HepG2 (cell line): ENCODE measurements around the gene CTF1. TPM values are rescaled to one million over a fixed set of nuclear protein-coding genes. Genes with fewer than 3 reads are reported as not detected.

Experiments used
- E2F5 ChIP-seq: sonication (generic); formaldehyde crosslinking; conservative IDR thresholded peaks from 2 replicates; pipeline ENCODE4 v1.4.0; 2020; ENCODE audit warnings: missing genetic modification reagents
- HNRNPL ChIP-seq: fragments of 200-400 bp; formaldehyde crosslinking; IDR thresholded peaks from 2 replicates; pipeline ENCODE4 v1.6.1; 2017; ENCODE audit warnings: mild to moderate bottlenecking, low read depth, low read length
- MAX ChIP-seq: IDR thresholded peaks from 2 replicates; pipeline ENCODE4 v1.6.1; 2012; ENCODE audit warnings: inconsistent platforms
- NKX3-1 ChIP-seq: sonication (generic); formaldehyde crosslinking; IDR thresholded peaks from 2 replicates; pipeline ENCODE4 v1.5.0; 2020; ENCODE audit warnings: missing genetic modification reagents
- PPARG ChIP-seq: conservative IDR thresholded peaks from 2 replicates; pipeline ENCODE4 v1.6.1; 2016; ENCODE audit warnings: missing biosample characterization, missing genetic modification reagents
- RBM39 ChIP-seq: fragments of 200-400 bp; formaldehyde crosslinking; IDR thresholded peaks from one replicate; pipeline ENCODE4 v1.6.1; 2018; ENCODE audit warnings: antibody characterized with exemption, mild to moderate bottlenecking, low read depth, low read length; ENCODE audit not compliant: poor library complexity, severe bottlenecking
- ZFAT ChIP-seq: sonication (generic); formaldehyde crosslinking; conservative IDR thresholded peaks from 2 replicates; pipeline ENCODE4 v1.8.1; 2023; ENCODE audit warnings: missing genetic modification reagents, inconsistent platforms
- ZMAT3 ChIP-seq: sonication (generic); formaldehyde crosslinking; conservative IDR thresholded peaks from 2 replicates; pipeline ENCODE4 v1.7.0; 2021; ENCODE audit warnings: missing genetic modification reagents
- ZNF124 ChIP-seq: sonication (generic); formaldehyde crosslinking; IDR thresholded peaks from 2 replicates; pipeline ENCODE4 v1.4.0; 2020; ENCODE audit warnings: missing genetic modification reagents
- ZNF296 ChIP-seq: sonication (generic); formaldehyde crosslinking; conservative IDR thresholded peaks from 2 replicates; pipeline ENCODE4 v1.5.0; 2020; ENCODE audit warnings: mild to moderate bottlenecking, missing genetic modification reagents
- ZNF3 ChIP-seq: IDR thresholded peaks from 2 replicates; pipeline ENCODE4 v1.7.0; 2017; ENCODE audit warnings: inconsistent platforms
- ZNF326 ChIP-seq: sonication (generic); formaldehyde crosslinking; IDR thresholded peaks from 2 replicates; pipeline ENCODE4 v1.4.0; 2020; ENCODE audit warnings: missing genetic modification reagents, borderline replicate concordance
- ZNF501 ChIP-seq: sonication (generic); formaldehyde crosslinking; IDR thresholded peaks from 2 replicates; pipeline ENCODE4 v1.5.1; 2020; ENCODE audit warnings: mild to moderate bottlenecking, moderate library complexity, missing genetic modification reagents
- ZNF800 ChIP-seq: sonication (generic); formaldehyde crosslinking; IDR thresholded peaks from 2 replicates; pipeline ENCODE4 v1.4.0; 2020; ENCODE audit warnings: missing genetic modification reagents
- polyA plus RNA-seq, 8 experiments: library from polyadenylated mRNA; depleted of rRNA in 3 of 8; stranded (reverse) in 7 of 8; unstranded in 1 of 8; fragments of >200 nt; fragmentation: Illumina TruSeq in 4 of 8; extraction: Trizol in 4 of 8; gene quantifications; 2 replicates each; pipeline versions ENCODE4 v1.2.1 to v1.2.3, GENCODE V29; 2011 to 2016; ENCODE audit warnings: low read depth in 4 of 8, missing spikeins in 1 of 8, mixed read lengths in 1 of 8; ENCODE audit not compliant: insufficient read depth in 1 of 8
- total RNA-seq, 5 experiments: library from RNA; depleted of rRNA; stranded (reverse); fragments of >200 nt; fragmentation: Illumina TruSeq; extraction: Trizol; gene quantifications; 2 replicates each; pipeline ENCODE4 v1.2.3, GENCODE V29; 2016; ENCODE audit warnings: low read depth in 1 of 5
- TF ChIP-seq, protein P1 (sequence below): sonication (generic); formaldehyde crosslinking; IDR thresholded peaks from 2 replicates; pipeline ENCODE4 v1.5.0; 2020; ENCODE audit warnings: mild to moderate bottlenecking, missing genetic modification reagents
- TF ChIP-seq, protein P2 (sequence below): sonication (generic); formaldehyde crosslinking; IDR thresholded peaks from 2 replicates; pipeline ENCODE4 v1.4.0; 2020; ENCODE audit warnings: missing genetic modification reagents

Gene CTF1
- total and polyA plus RNA-seq, 2 of the 13 experiments (the other 11 are each of a cell fraction or from before 2014, with no cell fraction given), result 0.13 to 1.8 TPM

DNA sequence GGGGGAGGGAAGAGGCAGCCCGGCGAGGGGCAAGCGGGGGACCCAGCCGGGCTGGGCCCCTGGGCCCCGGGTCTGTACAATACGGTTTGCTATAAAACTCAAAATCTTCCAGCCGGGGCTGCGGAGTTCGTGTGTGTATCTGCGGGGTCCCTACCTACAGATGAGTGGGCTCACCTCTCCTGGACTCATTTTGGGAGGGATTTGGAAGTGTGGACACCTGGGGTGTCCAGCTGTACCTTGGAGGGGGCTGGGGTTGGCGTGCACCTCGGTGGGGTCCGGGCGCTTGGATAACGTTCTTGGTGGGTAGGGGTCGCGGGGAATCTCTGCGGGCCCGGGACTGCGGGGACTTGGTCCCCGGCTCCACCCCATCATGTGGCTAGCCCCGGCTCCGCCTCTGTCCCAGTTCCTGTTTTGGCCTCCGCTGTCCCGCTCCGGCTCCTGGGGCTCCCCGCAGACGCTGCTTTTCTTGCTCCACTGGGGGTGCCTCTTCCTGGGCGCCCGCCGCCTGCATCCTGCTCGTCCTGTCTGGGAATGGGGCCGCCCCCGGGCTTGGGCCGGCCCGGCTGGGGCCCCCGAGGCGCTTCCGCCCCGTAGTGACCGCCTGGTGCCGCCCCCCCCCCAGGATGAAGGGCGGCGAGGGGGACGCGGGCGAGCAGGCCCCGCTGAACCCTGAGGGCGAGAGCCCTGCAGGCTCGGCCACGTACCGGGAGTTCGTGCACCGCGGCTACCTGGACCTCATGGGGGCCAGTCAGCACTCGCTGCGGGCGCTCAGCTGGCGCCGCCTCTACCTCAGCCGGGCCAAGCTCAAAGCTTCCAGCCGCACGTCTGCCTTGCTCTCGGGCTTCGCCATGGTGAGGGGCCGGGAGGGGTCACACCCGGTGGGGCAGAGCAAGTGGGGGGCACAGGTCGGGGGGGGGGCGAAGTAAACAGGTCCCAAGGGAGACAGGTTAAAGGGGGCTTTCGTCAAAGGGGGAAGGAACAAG is 52.5 kb downstream of the CTF1 start, which contains the start of gene ORAI3 (continued):
- TF ChIP-seq E2F5 (no peak), RBM39 (peak; percentile 39), ZNF326 (CRISPR knock-in tag) (0 out of 2 replicates have a peak, but pooled peaks have one; percentile 65), MAX (peak; percentile 52), ZNF3 (no peak), NKX3-1 (peak; percentile 56; the same call in 1 of the 2 replicates), HNRNPL (peak; percentile 37; the same call in 1 of the 2 replicates), ZNF501 (CRISPR knock-in tag) (peak; percentile 69; the same call in 1 of the 2 replicates), ZNF296 (CRISPR knock-in tag) (peak; percentile 54; the same call in 1 of the 2 replicates), PPARG (0 out of 2 replicates have a peak, but pooled peaks have one; percentile 14), ZMAT3 (peak; percentile 89; the same call in 1 of the 2 replicates), ZNF124 (CRISPR knock-in tag) (peak; percentile 69; the same call in 1 of the 2 replicates), ZNF800 (CRISPR knock-in tag) (0 out of 2 replicates have a peak, but pooled peaks have one; percentile 6), ZFAT (CRISPR knock-in tag) (0 out of 2 replicates have a peak, but pooled peaks have one; percentile 61)
- TF ChIP-seq, protein P1, sequence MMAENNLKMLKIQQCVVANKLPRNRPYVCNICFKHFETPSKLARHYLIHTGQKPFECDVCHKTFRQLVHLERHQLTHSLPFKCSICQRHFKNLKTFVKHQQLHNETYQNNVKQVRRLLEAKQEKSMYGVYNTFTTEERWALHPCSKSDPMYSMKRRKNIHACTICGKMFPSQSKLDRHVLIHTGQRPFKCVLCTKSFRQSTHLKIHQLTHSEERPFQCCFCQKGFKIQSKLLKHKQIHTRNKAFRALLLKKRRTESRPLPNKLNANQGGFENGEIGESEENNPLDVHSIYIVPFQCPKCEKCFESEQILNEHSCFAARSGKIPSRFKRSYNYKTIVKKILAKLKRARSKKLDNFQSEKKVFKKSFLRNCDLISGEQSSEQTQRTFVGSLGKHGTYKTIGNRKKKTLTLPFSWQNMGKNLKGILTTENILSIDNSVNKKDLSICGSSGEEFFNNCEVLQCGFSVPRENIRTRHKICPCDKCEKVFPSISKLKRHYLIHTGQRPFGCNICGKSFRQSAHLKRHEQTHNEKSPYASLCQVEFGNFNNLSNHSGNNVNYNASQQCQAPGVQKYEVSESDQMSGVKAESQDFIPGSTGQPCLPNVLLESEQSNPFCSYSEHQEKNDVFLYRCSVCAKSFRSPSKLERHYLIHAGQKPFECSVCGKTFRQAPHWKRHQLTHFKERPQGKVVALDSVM (CRISPR knock-in tag), result peak; percentile 70
- TF ChIP-seq, protein P2, sequence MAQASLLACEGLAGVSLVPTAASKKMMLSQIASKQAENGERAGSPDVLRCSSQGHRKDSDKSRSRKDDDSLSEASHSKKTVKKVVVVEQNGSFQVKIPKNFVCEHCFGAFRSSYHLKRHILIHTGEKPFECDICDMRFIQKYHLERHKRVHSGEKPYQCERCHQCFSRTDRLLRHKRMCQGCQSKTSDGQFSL (CRISPR knock-in tag), result peak; percentile 96
- TF ChIP-seq, all 625 proteins: peak for 175
